Endothelial cell (in vitro differentiated cells): ENCODE results near the gene TRIML1. TPM values are rescaled to one million over a fixed set of nuclear protein-coding genes. Genes with fewer than 3 reads are reported as not detected.

Experiments
- DNase-seq: peaks from one replicate; pipeline ENCODE4 v3.0.0; 2021; ENCODE audit warnings: low spot score
- H3K27ac Mint-ChIP-seq: one replicate; pipeline ENCODE4 v1.8.0; 2021; ENCODE audit warnings: mixed read lengths, inconsistent platforms; ENCODE audit not compliant: unreplicated experiment
- H3K27me3 Mint-ChIP-seq: one replicate; pipeline ENCODE4 v1.8.0; 2021; ENCODE audit warnings: mild to moderate bottlenecking, moderate library complexity, mixed read lengths, inconsistent platforms; ENCODE audit not compliant: unreplicated experiment
- H3K36me3 Mint-ChIP-seq: one replicate; pipeline ENCODE4 v1.8.0; 2021; ENCODE audit warnings: mild to moderate bottlenecking, low read depth, mixed read lengths, inconsistent platforms; ENCODE audit not compliant: unreplicated experiment
- H3K4me1 Mint-ChIP-seq: one replicate; pipeline ENCODE4 v1.8.0; 2021; ENCODE audit warnings: mild to moderate bottlenecking, mixed read lengths, inconsistent platforms; ENCODE audit not compliant: unreplicated experiment
- H3K4me3 Mint-ChIP-seq: one replicate; pipeline ENCODE4 v1.8.0; 2021; ENCODE audit warnings: mild to moderate bottlenecking, mixed read lengths, inconsistent platforms; ENCODE audit not compliant: unreplicated experiment
- H3K9me3 Mint-ChIP-seq: one replicate; pipeline ENCODE4 v1.8.0; 2021; ENCODE audit warnings: mixed read lengths, inconsistent platforms; ENCODE audit not compliant: unreplicated experiment
- CTCF ChIP-seq: fragments of 200-600 bp; sonication (generic); IDR thresholded peaks from one replicate; pipeline ENCODE4 v1.5.0; 2021; ENCODE audit warnings: antibody characterized with exemption; ENCODE audit not compliant: unreplicated experiment
- total RNA-seq: library from RNA; stranded (reverse); fragmentation: NEBNext Ultra II Directional; extraction: Animal tissue kit (Norgen Biotek cat#: 25700); gene quantifications from one replicate; pipeline ENCODE4 v1.2.1, GENCODE V29; 2021; ENCODE audit not compliant: unreplicated experiment

Gene TRIML1
- total RNA-seq, 1 donor from 2014 or later: 0.97 TPM

DNA sequence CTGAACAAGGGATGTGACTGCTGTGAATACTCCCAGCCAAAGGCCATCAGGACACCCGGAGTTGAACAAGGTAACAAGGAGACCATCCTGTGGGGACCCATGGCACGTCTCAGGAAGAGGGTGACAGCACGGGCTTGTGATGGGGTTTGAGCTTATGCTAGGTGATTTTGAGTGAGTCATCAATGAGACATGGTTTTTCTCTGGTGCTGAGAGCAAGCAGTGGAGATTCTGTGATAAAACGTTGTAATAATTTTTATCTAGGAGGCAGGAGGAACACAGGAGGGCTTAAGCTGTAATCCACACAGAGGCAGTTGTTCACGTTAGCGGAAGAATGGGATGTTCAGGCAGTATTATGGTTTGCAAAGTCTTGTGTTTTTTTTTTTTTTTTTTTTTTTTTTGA is 36.0 kb downstream of the TRIML1 start:
- H3K4me1 Mint-ChIP-seq: peaks cover 3% of the 10 kb centered on the region
- H3K36me3 Mint-ChIP-seq: no peaks in the 10 kb centered on the region
- no peak for TF ChIP-seq CTCF
- peaks cover 4% of the 10 kb centered on the region for H3K9me3 Mint-ChIP-seq
- DNase-seq: no peak
- no peak overlapping the region for H3K27ac Mint-ChIP-seq
- H3K4me3 Mint-ChIP-seq: no peak overlapping the region
- peaks cover 5% of the 10 kb centered on the region for H3K27me3 Mint-ChIP-seq

- Mint-ChIP-seq H3K9me3 (peaks cover 4% of the 10 kb centered on the region), H3K4me1 (peaks cover 3% of the 10 kb centered on the region)
- no peak for TF ChIP-seq CTCF
Observed at GRCh38 chr4:188177997-188178675, 38.9 kb downstream of the TRIML1 start.

GRCh38 chr4:188178806-188179205 is 39.6 kb downstream of the TRIML1 start:
- Mint-ChIP-seq H3K4me1 (peaks cover 3% of the 10 kb centered on the region), H3K27me3 (no peaks in the 10 kb centered on the region)
- TF ChIP-seq CTCF: no peak

More at GRCh38 chr4:188177997-188178675, 38.9 kb downstream of the TRIML1 start:
- Mint-ChIP-seq H3K36me3 (no peaks in the 10 kb centered on the region), H3K27me3 (no peaks in the 10 kb centered on the region), H3K4me3 (no peak overlapping the region), H3K27ac (no peak overlapping the region)
- no peak for DNase-seq

GRCh38 chr4:188187106-188187505 is 47.9 kb downstream of the TRIML1 start:
- H3K36me3 Mint-ChIP-seq: no peaks in the 10 kb centered on the region
- H3K27me3 Mint-ChIP-seq: peaks cover 3% of the 10 kb centered on the region
- no peak for TF ChIP-seq CTCF
- no peaks in the 10 kb centered on the region for H3K9me3 Mint-ChIP-seq
- no peak overlapping the region for H3K27ac Mint-ChIP-seq
- no peak for DNase-seq
- H3K4me1 Mint-ChIP-seq: no peaks in the 10 kb centered on the region
- H3K4me3 Mint-ChIP-seq: no peak overlapping the region

More at GRCh38 chr4:188178806-188179205, 39.6 kb downstream of the TRIML1 start:
- H3K9me3 Mint-ChIP-seq: peaks cover 4% of the 10 kb centered on the region
- no peaks in the 10 kb centered on the region for H3K36me3 Mint-ChIP-seq
- DNase-seq: no peak
- no peak overlapping the region for H3K27ac Mint-ChIP-seq
- H3K4me3 Mint-ChIP-seq: no peak overlapping the region

- H3K27ac Mint-ChIP-seq: no peak overlapping the region
- H3K4me3 Mint-ChIP-seq: no peak overlapping the region
- H3K27me3 Mint-ChIP-seq: peaks cover 3% of the 10 kb centered on the region
- H3K9me3 Mint-ChIP-seq: no peaks in the 10 kb centered on the region
- DNase-seq: no peak
- no peaks in the 10 kb centered on the region for H3K36me3 Mint-ChIP-seq
- TF ChIP-seq CTCF: no peak
- H3K4me1 Mint-ChIP-seq: no peaks in the 10 kb centered on the region
Observed at GRCh38 chr4:188190461-188190860, 51.2 kb downstream of the TRIML1 start.
